Activated T-cell treated with anti-CD3 and anti-CD28 coated beads for 1 hour (primary cell): ENCODE data around the gene SHH.
"Not testable (repeated sequence)": the region's sequence is repeated elsewhere in the genome, so short reads cannot be mapped to it uniquely, and the experiment has no call there.

Experiments
- DNase-seq: peaks from one replicate; pipeline ENCODE4 v3.0.0-alpha.2; 2020; ENCODE audit warnings: low read depth

The SHH gene

GRCh38 chr7:155842496-155843265 is 30.4 kb upstream of the SHH start:
- no peak for DNase-seq

DNA sequence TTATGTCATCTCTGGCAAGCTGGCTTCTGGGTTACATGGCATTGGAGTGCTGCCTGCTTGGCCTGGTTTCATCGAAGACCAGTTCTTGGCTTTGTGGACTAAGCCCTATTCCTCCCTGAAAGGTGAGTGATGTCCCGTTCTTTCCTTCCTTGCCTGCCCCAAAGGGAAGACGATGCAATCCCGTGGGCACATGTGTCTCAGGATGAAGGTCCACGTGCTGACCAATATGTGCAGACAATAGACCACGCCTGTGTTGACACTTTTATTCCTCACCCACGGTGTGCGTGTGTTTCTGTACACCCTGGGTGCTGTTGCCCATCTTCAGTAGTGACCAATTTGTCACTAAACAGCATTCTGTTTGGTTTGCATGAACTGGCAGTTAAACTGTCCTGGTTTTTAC is 28.6 kb upstream of the SHH start:
- no peak for DNase-seq

- no peak for DNase-seq
Measured at GRCh38 chr7:155840262-155840885, 28.1 kb upstream of the SHH start.

- no peak for DNase-seq
Measured at GRCh38 chr7:155839461-155839860, 27.2 kb upstream of the SHH start.

DNA sequence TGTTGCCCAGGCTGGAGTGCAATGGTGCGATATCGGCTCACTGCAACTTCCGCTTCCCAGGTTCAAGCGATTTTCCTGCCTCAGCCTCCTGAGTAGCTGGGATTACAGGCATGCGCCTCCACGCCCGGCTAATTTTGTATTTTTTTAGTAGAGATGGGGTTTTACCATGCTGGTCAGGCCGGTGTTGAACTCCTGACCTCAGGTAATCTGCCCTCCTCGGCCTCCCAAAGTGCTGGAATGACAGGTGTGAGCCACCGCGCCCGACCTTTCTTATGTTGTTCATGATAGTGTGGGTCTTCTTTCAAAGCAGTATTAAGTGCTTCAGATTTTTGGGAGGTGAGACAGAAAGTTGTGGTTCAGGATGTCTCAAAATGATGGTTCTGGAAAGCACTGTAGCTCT is 26.0 kb upstream of the SHH start:
- not testable (repeated sequence) for DNase-seq

GRCh38 chr7:155837126-155837479 is 24.8 kb upstream of the SHH start:
- no peak for DNase-seq

DNA sequence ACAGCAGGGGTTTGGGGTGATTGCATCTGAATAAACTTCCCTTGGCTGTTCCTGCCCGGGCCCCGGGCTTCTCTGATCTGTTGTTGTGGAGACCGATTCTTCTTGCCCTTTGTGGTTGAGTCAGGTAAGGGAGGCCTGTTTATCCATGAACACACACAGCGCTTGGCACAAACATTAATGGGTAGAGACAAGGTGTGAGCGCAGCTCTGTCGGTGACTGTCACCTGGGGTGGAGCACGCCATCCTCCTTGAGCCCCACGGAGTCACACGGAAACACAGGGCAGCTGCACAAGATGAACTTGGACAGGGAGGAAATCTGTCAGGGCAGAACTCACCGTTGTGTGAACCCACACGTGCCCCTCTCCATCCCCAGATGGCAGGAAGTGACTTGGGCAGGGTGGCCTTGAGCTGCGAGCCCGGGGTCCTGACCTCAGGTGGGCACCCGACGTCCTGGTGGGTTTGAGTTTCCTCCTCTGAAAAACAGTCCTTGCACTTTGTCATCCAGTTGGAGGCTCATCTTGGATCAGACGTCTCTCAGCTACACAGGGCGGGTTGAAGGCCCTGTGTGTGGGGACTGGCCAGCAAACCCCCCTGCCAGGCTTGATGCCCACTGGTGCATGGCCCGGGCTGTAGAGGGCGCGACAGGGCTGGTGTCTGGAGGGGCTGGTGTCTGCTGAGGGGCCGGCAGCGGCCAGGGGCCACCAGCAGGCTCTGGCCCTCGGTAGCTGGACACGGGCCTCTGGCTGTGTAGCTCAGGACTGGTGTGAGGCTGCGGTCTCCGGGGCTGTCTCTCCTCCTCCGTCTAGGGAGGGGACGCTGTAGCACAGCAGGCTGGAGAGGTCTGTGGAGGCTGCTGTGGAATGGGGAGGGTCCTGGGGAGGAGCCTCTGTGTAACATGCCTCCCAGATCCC is 24.2 kb upstream of the SHH start:
- no peak for DNase-seq

DNA sequence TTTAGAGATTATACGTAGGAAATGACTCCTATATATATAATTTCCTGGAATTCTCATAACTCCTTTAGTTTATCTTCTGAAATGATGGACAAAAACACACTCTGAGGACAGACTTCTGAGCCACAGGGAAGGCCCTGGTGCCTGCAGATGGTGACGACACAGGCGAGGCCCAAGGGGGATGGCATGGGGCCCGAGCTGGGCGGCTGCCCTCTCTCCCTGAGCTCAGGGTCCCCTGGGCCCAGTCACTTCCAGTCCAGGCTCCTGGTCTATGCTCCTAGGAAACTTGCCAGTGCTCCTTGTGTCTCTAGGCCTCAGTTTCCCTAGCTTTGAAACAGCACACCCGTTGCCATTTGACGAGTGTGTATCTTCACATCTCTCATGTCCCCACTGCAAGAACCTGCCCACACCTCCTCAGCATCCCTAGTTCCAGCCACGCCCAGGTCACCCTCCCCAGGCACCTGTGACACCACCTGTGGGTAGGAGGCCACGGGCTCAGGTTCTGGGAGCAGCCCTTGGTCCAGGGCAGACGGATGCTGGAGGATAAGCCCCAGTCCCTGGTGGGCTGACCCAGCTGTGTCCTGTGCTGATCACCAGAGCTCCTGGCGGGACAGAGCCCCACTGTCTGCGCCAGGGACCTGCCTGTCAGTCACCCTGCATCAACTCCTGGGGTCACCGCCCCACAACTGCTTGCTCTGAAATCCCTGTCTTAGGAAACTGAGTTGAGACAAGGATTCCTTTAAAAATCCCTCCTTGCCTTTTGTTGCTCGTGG is 23.4 kb upstream of the SHH start:
- no peak for DNase-seq

DNA sequence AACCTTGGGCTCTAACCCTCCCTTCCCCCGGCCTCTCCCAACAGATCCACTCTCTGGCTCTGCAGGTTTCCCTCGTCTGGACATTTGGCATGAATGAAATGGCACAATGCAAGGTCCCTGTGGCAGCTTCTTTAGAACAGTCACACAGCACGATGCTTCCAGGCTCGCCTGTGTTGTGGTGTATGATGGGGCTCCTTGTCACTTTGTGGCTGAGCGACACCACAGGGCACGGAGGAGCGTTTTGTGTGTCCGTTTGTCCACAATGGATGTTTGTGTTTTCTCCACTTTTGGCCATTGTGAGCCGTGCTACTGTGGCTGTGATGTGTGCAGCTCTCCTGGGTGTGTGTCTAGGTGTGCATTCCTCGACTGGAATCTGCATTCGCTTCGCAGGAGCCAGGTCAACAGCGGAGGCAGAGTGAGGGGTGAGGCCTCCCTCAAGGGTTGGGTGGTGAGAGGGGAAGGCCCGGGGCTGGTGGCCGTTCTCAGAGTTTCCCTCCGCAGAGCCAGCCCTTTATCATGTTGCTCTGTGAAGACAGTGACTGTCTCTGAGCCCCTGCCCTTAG is 22.3 kb upstream of the SHH start:
- DNase-seq, result no peak

DNA sequence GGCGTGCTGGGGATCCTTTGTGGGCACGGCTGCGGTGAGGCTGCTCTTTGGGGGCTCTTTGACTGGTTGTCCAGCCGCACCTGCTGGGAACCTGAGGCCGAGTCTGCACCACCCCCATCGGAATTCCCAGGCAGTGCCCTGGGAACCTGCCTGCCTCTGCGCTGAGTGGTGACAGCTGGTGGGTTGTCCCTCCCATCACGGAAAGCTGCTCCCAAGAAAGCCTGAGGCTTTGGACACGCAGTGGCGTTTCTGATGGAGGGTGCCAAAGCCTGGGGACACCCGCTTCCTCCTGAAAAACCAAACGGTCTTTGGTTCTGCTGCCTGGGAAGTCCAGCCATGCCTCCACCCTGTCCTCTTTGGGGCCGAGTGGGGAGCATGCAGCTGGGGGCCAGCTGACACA is 21.4 kb upstream of the SHH start:
- no peak for DNase-seq

DNA sequence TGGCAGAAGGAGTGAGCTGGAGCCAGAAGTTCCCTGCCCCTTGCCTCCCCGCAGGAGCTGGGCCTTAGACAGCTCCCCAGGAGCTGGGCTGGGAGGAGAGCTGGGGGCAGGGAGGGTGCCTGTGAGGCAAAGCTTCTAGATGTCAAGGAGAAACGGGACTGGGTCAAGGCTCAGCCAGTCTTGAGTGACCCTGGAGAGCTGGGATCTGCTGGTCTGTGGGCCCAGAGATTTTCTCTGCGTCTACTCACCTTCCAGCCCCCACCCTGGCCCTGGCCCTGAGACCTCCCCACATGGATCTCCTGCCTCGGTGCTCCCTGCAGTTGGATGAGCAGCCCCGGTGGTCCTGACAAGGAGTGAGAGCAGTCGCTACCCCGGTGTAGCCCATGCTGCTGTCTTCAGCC is 20.3 kb upstream of the SHH start:
- DNase-seq, result no peak

GRCh38 chr7:155831807-155832524 is 19.7 kb upstream of the SHH start:
- no peak for DNase-seq

- DNase-seq, result no peak
Measured at GRCh38 chr7:155830961-155831806, 18.9 kb upstream of the SHH start.

GRCh38 chr7:155829796-155830470 is 17.7 kb upstream of the SHH start:
- DNase-seq, result no peak

- no peak for DNase-seq
Measured at GRCh38 chr7:155825336-155825735, 13.1 kb upstream of the SHH start.

DNA sequence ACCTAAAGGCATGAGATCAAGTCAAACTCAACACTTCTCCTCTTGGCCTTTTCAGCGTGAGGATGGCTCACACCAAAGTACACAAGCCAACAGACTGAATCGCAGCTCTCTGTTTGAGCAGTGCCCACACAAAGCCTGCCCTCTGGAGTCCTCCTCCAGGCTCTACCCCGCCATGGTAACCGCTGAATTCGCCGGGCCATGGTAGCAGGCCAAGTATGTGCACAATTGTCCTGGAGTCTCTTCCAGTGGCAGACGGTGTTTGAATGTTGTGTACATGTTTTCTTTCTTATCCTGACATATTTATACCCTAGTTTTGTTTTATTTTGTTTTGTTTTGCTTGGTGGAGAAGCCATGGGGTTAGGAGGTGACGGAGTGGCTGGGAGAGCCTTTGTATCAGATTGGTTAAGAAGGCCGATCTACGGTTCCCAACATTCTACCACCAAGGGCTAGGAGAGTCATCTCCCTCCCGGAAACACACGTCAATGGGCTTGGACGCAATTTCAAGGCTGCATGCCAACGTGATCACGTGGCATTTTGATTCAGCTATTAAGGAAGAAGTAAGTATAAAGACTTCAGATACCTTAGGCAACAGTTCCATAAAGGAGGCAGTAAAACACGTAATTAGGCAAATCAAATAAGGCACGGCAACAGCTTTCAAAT is 12.1 kb upstream of the SHH start:
- DNase-seq, result no peak

DNA sequence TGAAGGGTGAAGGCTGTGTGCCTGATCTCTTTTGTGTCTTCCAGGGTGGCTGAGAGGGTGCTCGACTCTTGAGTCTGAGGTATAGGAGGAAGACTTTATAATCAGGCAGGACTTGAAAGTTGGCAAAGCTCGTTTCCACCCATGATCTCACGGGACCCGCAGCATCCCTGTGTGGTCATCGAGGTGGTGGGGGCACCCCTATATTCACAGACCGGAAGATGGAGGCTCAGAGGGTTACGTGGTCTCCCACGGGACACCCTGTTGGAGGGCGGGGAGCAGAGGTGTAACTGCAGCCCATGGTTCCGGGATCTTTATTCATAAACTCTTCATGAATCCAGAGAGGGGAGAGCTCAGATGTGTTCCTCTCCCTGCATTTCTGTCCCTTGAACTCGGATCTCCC is 9.6 kb upstream of the SHH start:
- no peak for DNase-seq

- no peak for DNase-seq
Measured at GRCh38 chr7:155820788-155821187, 8.5 kb upstream of the SHH start.

GRCh38 chr7:155820246-155820645 is 8.0 kb upstream of the SHH start:
- DNase-seq, result no peak
